ENCODE data around the gene FAM81A. TPM values are rescaled to one million over a fixed set of nuclear protein-coding genes. Genes with fewer than 3 reads are reported as not detected.
"Not testable (repeated sequence)": the region's sequence is repeated elsewhere in the genome, so short reads cannot be mapped to it uniquely, and the experiment has no call there.

FAM81A gene
- 1 to 10 TPM; 1.6 to 4.1 (median 2.5) TPM for total RNA-seq
- 1.0 TPM for polyA plus RNA-seq
- long read RNA-seq, donor 1, transcript FAM81A-201 (9 exons, 3,465 nt): major isoform, 6 of 14 reads
- long read RNA-seq, donor 1, partial matches to known transcripts: 3 of 14 reads
- long read RNA-seq, donor 1, other reads (novel, unspliced or antisense): 3 of 14 reads
- long read RNA-seq, donor 2, partial matches to known transcripts: 0 of 3 reads
- long read RNA-seq, donor 2, other reads (novel, unspliced or antisense): 1 of 3 reads
- long read RNA-seq, donor 3, partial matches to known transcripts: 1 of 3 reads
- long read RNA-seq, donor 3, other reads (novel, unspliced or antisense): 2 of 3 reads
- long read RNA-seq, donor 4, partial matches to known transcripts: 1 of 3 reads
- long read RNA-seq, donor 4, other reads (novel, unspliced or antisense): 0 of 3 reads

GRCh38 chr15:59437817-59438624, at the start of gene FAM81A:
Gene FAM81A, plus strand, starts transcription at chr15:59438186. Its CDS starts 20,441 bp downstream, at chr15:59458627.
- Histone ChIP-seq H3K4me3 (ENCODE audit: low read length) (peak within 1 kb of the TSS; percentile 81), H3K4me1 (ENCODE audit: control insufficient read depth, insufficient read depth, low read length) (no peaks in the 10 kb centered on the region), H3K27ac (ENCODE audit: low read length) (no peak within 1 kb of the TSS), H3K9me3 (ENCODE audit: control insufficient read depth, low read length) (no peaks in the 10 kb centered on the region), H3K27me3 (ENCODE audit: control insufficient read depth, insufficient read depth) (no peaks in the 10 kb centered on the region)
- intact Hi-C loops (cut with DNase I): no loop called here
- under 1% methylated on average over 96 of the region's 96 CpGs for WGBS
- DNase-seq: peak; percentile 87 to 95 (median 95)
- peak; percentile 96 for ATAC-seq

GRCh38 chr15:59388670-59389069, 49.3 kb upstream of the FAM81A start:
- 70% methylated on average over 3 of the region's 3 CpGs for WGBS
- Histone ChIP-seq H3K27ac (ENCODE audit: low read length) (no peak overlapping the region), H3K27me3 (ENCODE audit: control insufficient read depth, insufficient read depth) (no peaks in the 10 kb centered on the region), H3K4me1 (ENCODE audit: control insufficient read depth, insufficient read depth, low read length) (no peaks in the 10 kb centered on the region), H3K4me3 (ENCODE audit: low read length) (no peak overlapping the region), H3K9me3 (ENCODE audit: control insufficient read depth, low read length) (no peaks in the 10 kb centered on the region)
- DNase-seq: no peak
- ATAC-seq: peak in 1 of 2 donors; percentile 22
- intact Hi-C loops (cut with DNase I): no loop called here

DNA sequence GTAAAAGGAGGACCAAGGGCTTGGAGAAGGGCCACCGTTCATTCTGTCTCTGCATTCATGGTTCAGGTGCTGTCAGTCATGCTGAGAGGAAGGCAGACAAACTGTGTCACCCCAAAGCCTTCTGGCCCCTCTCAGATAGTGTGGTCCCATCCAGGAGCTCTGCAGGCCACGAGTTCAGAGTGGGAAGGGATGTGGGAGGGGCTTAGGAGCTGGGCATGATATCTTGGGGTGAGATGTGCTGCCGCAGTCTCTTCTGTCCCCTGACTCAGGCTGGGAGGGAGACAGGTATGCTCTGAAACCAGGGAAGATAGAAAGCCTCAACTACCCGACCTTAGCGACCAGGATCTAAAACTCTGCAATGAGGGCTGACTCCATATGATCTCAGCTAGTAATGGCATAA, 45.7 kb upstream of the FAM81A start:
- intact Hi-C loops (cut with DNase I): no loop called here
- Histone ChIP-seq H3K4me3 (ENCODE audit: low read length) (no peak overlapping the region), H3K9me3 (ENCODE audit: control insufficient read depth, low read length) (no peaks in the 10 kb centered on the region), H3K27me3 (ENCODE audit: control insufficient read depth, insufficient read depth) (no peaks in the 10 kb centered on the region), H3K4me1 (ENCODE audit: control insufficient read depth, insufficient read depth, low read length) (no peaks in the 10 kb centered on the region), H3K27ac (ENCODE audit: low read length) (no peak overlapping the region)
- 74% methylated on average over 5 of the region's 5 CpGs for WGBS
- DNase-seq (no peak), ATAC-seq (no peak)

- H3K27ac ChIP-seq (ENCODE audit: low read length): no peak overlapping the region
- intact Hi-C loops (cut with DNase I): no loop called here
- WGBS: 88% methylated on average over 9 of the region's 9 CpGs
- no peaks in the 10 kb centered on the region for H3K27me3 ChIP-seq (ENCODE audit: control insufficient read depth, insufficient read depth)
- no peaks in the 10 kb centered on the region for H3K9me3 ChIP-seq (ENCODE audit: control insufficient read depth, low read length)
- no peak overlapping the region for H3K4me3 ChIP-seq (ENCODE audit: low read length)
- DNase-seq (no peak), ATAC-seq (no peak)
- no peaks in the 10 kb centered on the region for H3K4me1 ChIP-seq (ENCODE audit: control insufficient read depth, insufficient read depth, low read length)
These were observed 43.8 kb upstream of the FAM81A start for GRCh38 chr15:59394166-59394661.

DNA sequence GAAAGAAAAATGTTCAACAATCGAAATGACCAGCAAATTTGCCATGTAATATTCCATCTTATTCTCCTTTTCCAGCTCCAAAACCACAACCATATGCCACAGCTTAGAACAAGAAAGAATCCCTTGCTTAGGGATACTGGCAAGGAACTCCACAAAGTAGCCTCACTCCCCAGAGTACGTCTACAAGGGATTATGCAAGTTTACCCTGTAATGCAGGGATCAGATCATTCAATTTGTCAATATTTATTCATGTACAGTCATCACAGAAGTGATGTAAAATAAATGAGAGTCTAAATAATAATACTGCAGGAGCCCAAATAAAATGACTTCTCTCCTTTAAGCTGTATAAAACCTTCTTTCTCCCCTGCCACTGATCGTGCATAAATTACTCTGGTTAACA, 41.8 kb upstream of the FAM81A start:
- DNase-seq: no peak
- Histone ChIP-seq H3K4me1 (ENCODE audit: control insufficient read depth, insufficient read depth, low read length) (no peaks in the 10 kb centered on the region), H3K4me3 (ENCODE audit: low read length) (no peak overlapping the region), H3K27me3 (ENCODE audit: control insufficient read depth, insufficient read depth) (no peaks in the 10 kb centered on the region), H3K27ac (ENCODE audit: low read length) (no peak overlapping the region), H3K9me3 (ENCODE audit: control insufficient read depth, low read length) (no peaks in the 10 kb centered on the region)
- WGBS: 73% methylated on average over 3 of the region's 3 CpGs
- intact Hi-C loops (cut with DNase I): no loop called here
- ATAC-seq: no peak

DNA sequence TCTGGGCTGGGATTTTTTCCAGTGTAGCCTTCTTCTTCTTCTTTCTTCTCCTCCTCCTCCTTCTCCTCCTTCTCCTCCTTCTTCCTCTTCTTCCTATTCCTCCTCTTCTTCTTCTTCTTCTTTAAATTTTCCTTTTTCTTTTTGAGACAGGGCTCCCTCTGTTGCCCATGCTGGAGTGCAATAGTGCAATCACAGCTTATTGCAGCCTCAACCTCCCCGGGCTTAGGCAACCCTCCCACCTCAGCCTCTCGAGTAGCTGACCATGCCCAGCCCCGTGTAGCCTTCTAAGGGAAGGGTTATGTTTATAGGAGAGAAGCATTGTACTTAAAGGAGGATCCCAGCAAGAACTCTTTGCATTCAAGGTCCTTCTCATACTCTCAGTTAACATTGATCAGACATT, 41.3 kb upstream of the FAM81A start:
- H3K4me1 ChIP-seq (ENCODE audit: control insufficient read depth, insufficient read depth, low read length): no peaks in the 10 kb centered on the region
- ATAC-seq (no peak), DNase-seq (no peak)
- H3K4me3 ChIP-seq (ENCODE audit: low read length): no peak overlapping the region
- intact Hi-C loops (cut with DNase I): no loop called here
- no peaks in the 10 kb centered on the region for H3K27me3 ChIP-seq (ENCODE audit: control insufficient read depth, insufficient read depth)
- no peaks in the 10 kb centered on the region for H3K9me3 ChIP-seq (ENCODE audit: control insufficient read depth, low read length)
- H3K27ac ChIP-seq (ENCODE audit: low read length): no peak overlapping the region
- WGBS: 53% methylated on average over 3 of the region's 3 CpGs

GRCh38 chr15:59398220-59398619, 39.8 kb upstream of the FAM81A start:
- Histone ChIP-seq H3K9me3 (ENCODE audit: control insufficient read depth, low read length) (no peaks in the 10 kb centered on the region), H3K4me1 (ENCODE audit: control insufficient read depth, insufficient read depth, low read length) (no peaks in the 10 kb centered on the region), H3K27me3 (ENCODE audit: control insufficient read depth, insufficient read depth) (no peaks in the 10 kb centered on the region), H3K27ac (ENCODE audit: low read length) (no peak overlapping the region), H3K4me3 (ENCODE audit: low read length) (no peak overlapping the region)
- WGBS: 83% methylated on average over 1 of the region's 1 CpG
- intact Hi-C loops (cut with DNase I): no loop called here
- DNase-seq: no peak
- no peak for ATAC-seq

- intact Hi-C loops (cut with DNase I): no loop called here
- Histone ChIP-seq H3K4me3 (ENCODE audit: low read length) (no peak overlapping the region), H3K9me3 (ENCODE audit: control insufficient read depth, low read length) (no peaks in the 10 kb centered on the region), H3K27me3 (ENCODE audit: control insufficient read depth, insufficient read depth) (no peaks in the 10 kb centered on the region), H3K4me1 (ENCODE audit: control insufficient read depth, insufficient read depth, low read length) (no peaks in the 10 kb centered on the region), H3K27ac (ENCODE audit: low read length) (no peak overlapping the region)
- 68% methylated on average over 7 of the region's 7 CpGs for WGBS
- no peak for DNase-seq
- peak in 1 of 2 donors; percentile 19 for ATAC-seq
These were observed 38.4 kb upstream of the FAM81A start for GRCh38 chr15:59399465-59400102.

DNA sequence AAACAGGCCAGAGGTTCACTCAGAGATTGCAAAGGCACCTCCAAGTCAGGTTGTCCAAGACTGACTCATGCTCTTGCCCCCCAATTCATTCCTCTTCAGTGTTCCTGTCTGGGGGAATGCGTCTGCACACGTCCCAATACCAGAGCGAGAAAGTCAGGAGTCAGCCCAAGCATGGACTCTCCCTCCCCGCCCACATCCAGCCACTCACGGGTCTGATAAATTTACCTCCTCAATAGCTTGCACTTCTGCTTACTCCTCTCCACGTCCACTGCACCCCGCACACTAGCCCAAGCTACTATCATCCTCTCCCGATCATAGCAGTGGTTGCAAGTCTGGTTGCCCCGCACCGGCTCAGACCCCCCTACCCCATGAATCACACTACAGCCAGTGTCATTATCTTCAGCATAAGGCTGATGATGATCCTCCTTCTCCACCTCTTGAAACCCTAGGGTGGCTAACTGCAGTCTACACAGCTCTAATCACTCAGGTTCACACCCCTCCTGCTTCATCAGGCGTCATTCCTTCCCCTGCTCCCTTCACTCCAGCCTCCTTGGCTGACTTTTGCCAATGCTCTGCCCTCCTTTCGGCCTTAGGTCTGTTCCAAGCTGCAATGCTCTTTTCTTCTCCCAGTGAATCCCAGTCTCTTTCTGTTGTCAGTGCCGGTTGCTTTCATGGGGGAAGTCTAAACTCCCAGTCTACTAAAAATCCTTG, 37.7 kb upstream of the FAM81A start:
- 79% methylated on average over 13 of the region's 13 CpGs for WGBS

GRCh38 chr15:59401051-59401823, 36.7 kb upstream of the FAM81A start:
- ATAC-seq; H3K4me3 ChIP-seq (ENCODE audit: low read length); H3K9me3 ChIP-seq (ENCODE audit: control insufficient read depth, low read length); DNase-seq; H3K27ac ChIP-seq (ENCODE audit: low read length); intact Hi-C loops (cut with DNase I); H3K27me3 ChIP-seq (ENCODE audit: control insufficient read depth, insufficient read depth); H3K4me1 ChIP-seq (ENCODE audit: control insufficient read depth, insufficient read depth, low read length): not testable (repeated sequence)
- 88% methylated on average over 10 of the region's 10 CpGs for WGBS

More for the DNA sequence above, 37.7 kb upstream of the FAM81A start:
- no peaks in the 10 kb centered on the region for H3K4me1 ChIP-seq (ENCODE audit: control insufficient read depth, insufficient read depth, low read length)
- DNase-seq (no peak), ATAC-seq (no peak)
- no peak overlapping the region for H3K4me3 ChIP-seq (ENCODE audit: low read length)
- no peaks in the 10 kb centered on the region for H3K9me3 ChIP-seq (ENCODE audit: control insufficient read depth, low read length)
- intact Hi-C loops (cut with DNase I): no loop called here
- no peak overlapping the region for H3K27ac ChIP-seq (ENCODE audit: low read length)
- no peaks in the 10 kb centered on the region for H3K27me3 ChIP-seq (ENCODE audit: control insufficient read depth, insufficient read depth)

Measured in right cardiac atrium (tissue), 5 donors.